Keratinocyte (primary cell): ENCODE results near the gene FCGR2B.
"Not testable (repeated sequence)": the region's sequence is repeated elsewhere in the genome, so short reads cannot be mapped to it uniquely, and the experiment has no call there.

Experiments used
- EZH2 ChIP-seq: IDR thresholded peaks from one replicate; pipeline ENCODE4 v1.6.1; 2012; ENCODE audit warnings: inconsistent platforms, mild to moderate bottlenecking, low read length, moderate library complexity
- TF ChIP-seq, protein P1 (sequence below), 3 experiments: IDR thresholded peaks in 1 of 3; conservative IDR thresholded peaks in 1 of 3; optimal IDR thresholded peaks in 1 of 3; 2 replicates in 2 of 3; 3 replicates in 1 of 3; pipeline versions ENCODE3 to v1.5.1; 2011; ENCODE audit warnings: low read length in 3 of 3, mild to moderate bottlenecking in 3 of 3, moderate library complexity in 2 of 3, control low read depth in 1 of 3, inconsistent platforms in 1 of 3; ENCODE audit not compliant: insufficient read depth in 2 of 3; ENCODE audit errors: extremely low read depth in 1 of 3

DNA sequence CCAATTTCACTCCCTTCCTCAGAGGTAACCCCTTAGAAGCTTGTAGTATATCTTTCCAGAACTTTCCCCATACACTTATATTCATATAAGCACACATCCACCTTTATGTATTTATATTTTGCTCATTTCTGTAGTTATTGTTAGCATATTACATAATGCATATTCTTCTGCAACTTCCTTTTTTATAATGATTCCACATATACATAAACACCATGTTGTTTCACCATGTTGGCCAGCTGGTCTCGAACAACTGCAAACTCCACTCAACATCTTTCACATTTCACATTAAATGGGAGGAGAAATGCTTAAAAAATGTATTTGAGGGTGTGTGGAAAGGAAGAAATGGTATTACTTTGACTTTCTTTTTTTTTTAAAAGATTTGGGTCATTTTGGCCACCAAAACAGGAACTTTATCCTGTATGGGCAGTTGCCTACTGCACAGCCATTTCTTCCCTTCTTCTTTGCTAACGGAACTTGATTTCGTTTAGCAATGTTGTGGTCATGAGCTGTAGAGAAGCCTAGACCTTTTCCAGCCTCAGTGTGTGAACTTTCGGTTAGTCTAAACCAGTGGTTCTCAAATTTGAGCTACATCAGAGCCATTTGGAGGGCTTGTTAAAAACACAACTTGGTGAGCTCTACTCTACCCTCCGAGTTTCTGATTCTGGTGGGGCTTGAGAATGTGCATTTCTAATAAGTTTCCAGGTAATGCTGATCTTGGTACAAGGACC lies 19.3 kb upstream of the FCGR2B start:
- TF ChIP-seq, protein P1, sequence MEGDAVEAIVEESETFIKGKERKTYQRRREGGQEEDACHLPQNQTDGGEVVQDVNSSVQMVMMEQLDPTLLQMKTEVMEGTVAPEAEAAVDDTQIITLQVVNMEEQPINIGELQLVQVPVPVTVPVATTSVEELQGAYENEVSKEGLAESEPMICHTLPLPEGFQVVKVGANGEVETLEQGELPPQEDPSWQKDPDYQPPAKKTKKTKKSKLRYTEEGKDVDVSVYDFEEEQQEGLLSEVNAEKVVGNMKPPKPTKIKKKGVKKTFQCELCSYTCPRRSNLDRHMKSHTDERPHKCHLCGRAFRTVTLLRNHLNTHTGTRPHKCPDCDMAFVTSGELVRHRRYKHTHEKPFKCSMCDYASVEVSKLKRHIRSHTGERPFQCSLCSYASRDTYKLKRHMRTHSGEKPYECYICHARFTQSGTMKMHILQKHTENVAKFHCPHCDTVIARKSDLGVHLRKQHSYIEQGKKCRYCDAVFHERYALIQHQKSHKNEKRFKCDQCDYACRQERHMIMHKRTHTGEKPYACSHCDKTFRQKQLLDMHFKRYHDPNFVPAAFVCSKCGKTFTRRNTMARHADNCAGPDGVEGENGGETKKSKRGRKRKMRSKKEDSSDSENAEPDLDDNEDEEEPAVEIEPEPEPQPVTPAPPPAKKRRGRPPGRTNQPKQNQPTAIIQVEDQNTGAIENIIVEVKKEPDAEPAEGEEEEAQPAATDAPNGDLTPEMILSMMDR (optimal IDR thresholded peaks at IDR 0.05 in 1 of 3, IDR thresholded peaks at IDR 0.05 in 1 of 3, conservative IDR thresholded peaks at IDR 0.05 in 1 of 3; ENCODE audit: extremely low read depth in 1 of 3, insufficient read depth in 2 of 3, low read length in 3 of 3): not testable (repeated sequence)
- TF ChIP-seq EZH2: not testable (repeated sequence)
